ENCODE results near the gene PPAN.
A peak's percentile ranks its signal among the peaks of the same experiment; 100 is the strongest.

The PPAN gene

DNA sequence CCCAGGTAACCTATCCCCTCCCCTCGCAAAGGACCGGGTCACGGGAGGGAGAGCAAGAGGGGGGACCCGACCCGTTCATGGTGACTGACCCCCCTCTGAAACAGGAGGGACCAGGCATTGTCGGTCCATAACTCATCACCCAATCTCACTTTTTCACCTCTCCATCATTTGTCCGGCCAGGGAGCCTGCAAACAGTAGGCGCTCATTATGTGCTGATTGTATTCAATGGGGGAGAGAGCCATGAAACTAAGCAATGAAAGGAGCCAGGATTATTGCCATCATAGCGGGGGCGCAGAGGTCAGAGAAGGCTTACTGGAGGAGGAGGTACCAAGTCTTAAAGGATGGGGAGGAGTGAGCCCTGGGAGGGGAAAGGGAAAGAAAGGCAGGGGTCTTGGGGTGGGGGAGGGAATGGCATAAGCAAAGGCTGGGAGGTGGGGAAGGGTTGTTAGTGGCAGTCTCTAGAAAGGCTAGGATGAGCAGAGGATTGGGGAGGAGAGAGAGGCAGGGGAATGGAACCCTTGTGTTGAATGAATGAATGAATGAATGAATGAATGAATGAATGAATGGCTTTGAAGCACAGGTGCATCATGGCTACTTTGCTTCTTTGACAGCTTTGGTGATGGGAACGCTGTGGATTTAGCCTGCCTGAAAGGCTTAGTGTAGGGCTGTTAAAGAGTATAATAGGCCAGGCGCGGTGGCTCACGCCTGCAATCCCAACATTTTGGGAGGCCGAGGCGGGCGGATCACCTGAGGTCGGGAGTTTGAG is 18.7 kb upstream of the PPAN start:
- H3K9ac ChIP-seq (ENCODE audit: low read depth, low read length) = peak overlapping the region; percentile 95
- H3K4me1 ChIP-seq (ENCODE audit: insufficient read depth, low read length) = no peaks in the 10 kb centered on the region
- H3K9me3 ChIP-seq (ENCODE audit: control insufficient read depth, insufficient read depth, low read length) = no peaks in the 10 kb centered on the region
- no peaks in the 10 kb centered on the region for H3K36me3 ChIP-seq (ENCODE audit: insufficient read depth, low read length)

DNA sequence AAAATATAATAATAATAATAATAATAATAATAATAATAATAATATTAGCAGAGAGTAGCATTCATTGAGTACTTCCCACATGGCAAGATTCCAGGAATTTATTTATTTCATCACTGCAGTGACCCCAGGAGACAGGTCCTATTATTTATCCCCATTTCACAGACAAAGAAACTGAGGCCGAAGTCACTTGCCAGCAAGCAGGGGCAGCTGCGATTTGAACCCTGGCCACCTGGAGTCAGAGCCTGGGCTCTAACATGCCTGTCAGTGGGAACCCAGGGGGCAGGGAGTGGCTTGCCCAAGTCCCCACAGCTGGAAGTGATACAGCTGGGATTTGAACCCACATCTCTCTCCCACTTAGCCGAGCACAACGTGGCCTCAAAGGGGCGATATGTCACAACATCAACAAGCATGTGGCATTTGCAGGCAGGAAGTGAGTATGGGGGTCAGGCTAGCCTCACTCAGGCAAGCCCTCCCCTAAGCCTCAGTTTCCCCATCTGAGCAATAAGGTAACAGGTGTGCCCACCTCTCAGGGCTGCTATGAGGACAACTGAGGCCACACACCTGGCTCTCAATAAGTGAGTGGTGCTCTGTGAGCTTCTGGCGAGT is 17.1 kb upstream of the PPAN start:
- no peaks in the 10 kb centered on the region for H3K9me3 ChIP-seq (ENCODE audit: control insufficient read depth, insufficient read depth, low read length)
- H3K36me3 ChIP-seq (ENCODE audit: insufficient read depth, low read length) = no peaks in the 10 kb centered on the region
- H3K9ac ChIP-seq (ENCODE audit: low read depth, low read length) = no peak overlapping the region
- no peaks in the 10 kb centered on the region for H3K4me1 ChIP-seq (ENCODE audit: insufficient read depth, low read length)

DNA sequence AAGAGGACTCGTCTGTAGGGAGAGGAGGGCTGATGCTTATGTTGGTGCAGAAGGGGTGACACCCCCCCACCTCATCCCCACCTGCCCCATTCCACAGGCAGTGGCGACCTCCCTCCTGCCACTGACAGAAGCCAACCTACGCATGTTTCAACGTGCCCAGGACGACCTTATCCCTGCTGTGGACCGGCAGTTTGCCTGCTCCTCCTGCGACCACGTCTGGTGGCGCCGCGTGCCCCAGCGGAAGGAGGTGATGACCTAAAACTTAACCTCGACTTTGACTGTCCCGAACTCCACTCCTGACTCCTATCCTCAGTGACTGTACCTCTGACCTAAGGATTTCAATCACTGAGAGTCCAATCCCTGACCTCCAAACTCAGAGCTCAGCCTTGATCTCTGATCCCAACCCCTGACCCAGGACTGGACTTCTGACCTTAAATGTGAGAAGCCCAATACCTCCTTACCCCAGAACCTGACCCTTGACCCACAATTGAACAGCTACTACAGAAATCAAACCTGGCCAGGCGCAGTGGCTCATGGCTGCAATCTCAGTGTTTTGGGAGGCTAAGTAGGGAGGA is 16.3 kb upstream of the PPAN start:
- Histone ChIP-seq H3K9me3 (ENCODE audit: control insufficient read depth, insufficient read depth, low read length) (no peaks in the 10 kb centered on the region), H3K4me1 (ENCODE audit: insufficient read depth, low read length) (no peaks in the 10 kb centered on the region), H3K9ac (ENCODE audit: low read depth, low read length) (no peak overlapping the region), H3K36me3 (ENCODE audit: insufficient read depth, low read length) (no peaks in the 10 kb centered on the region)

DNA sequence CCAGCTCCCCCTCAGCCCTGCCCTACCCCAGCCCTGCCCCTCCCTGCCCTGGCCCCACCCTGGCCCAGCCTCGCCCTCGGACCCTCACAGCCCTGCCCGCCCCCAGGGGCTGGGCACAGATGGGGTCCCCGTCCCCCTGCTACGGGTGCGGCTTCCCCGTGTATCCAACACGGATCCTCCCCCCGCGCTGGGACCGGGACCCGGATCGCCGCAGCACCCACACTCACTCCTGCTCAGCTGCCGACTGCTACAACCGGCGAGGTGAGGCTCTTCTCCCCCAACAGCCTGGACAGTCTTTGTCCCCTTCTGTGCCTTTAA is 14.8 kb upstream of the PPAN start:
- no peaks in the 10 kb centered on the region for H3K4me1 ChIP-seq (ENCODE audit: insufficient read depth, low read length)
- H3K36me3 ChIP-seq (ENCODE audit: insufficient read depth, low read length) = no peaks in the 10 kb centered on the region
- H3K9me3 ChIP-seq (ENCODE audit: control insufficient read depth, insufficient read depth, low read length) = no peaks in the 10 kb centered on the region
- H3K9ac ChIP-seq (ENCODE audit: low read depth, low read length) = no peak overlapping the region

DNA sequence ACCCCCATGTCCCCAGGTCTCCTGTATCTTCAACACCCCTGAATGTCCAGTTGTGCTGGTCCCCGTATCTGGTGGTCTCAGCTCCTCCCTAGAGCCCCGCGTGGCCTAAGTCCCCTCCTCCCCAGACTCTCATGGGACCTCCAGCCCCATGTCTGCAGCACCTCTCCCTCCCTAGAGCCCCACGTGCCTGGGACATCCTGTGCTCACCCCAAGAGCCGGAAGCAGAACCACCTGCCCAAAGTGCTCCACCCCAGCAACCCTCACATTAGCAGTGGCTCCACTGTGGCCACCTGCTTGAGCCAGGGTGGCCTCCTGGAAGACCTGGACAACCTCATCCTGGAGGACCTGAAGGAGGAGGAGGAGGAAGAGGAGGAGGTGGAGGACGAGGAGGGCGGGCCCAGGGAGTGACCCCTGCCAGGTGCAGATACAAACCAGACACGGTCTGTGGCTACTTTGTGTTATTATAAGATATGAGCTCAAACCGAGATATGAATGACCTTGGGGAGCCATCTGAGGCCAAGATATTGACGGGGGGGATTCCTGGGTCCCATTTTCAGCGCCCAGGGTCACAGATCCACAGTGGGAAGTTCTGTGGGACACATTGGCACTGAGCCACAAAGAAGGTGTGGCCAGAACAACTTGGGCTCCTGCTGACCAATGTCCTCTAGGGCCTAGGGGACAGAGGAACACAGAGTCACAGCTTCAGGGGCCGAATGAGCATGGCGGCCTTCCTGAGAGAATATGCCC is 14.1 kb upstream of the PPAN start:
- no peaks in the 10 kb centered on the region for H3K4me1 ChIP-seq (ENCODE audit: insufficient read depth, low read length)
- no peak overlapping the region for H3K9ac ChIP-seq (ENCODE audit: low read depth, low read length)
- no peaks in the 10 kb centered on the region for H3K36me3 ChIP-seq (ENCODE audit: insufficient read depth, low read length)
- H3K9me3 ChIP-seq (ENCODE audit: control insufficient read depth, insufficient read depth, low read length) = no peaks in the 10 kb centered on the region

DNA sequence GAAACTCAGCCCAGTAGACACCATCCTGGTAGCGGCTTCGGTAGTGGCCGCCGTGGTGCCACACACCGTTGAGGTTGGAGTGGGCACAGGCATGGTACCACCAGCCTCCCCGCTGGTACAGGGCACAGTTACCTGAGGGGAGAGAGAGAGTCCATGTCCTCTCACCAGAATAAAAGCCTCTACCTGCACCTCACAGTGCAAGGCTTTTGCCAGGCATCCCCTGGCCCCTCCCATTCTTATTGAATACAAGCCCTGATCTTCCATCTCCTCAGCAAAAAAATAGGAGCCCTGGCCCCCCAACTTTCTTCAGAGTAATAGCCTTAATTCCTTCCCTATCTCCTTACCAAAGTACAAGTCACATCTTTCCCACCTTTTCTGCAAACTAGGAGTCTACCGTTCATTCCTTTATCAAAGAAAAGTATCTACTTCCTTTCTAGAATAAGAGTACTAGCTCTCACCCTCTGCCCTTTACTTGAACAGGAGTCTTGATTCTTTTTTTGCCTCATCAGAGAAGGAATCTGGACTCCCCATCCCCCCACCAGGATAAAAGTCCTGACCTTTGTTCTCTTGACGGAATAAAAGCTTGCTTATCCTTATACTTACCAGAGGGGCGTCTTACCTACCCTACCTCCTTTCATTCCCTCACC is 13.4 kb upstream of the PPAN start:
- no peaks in the 10 kb centered on the region for H3K36me3 ChIP-seq (ENCODE audit: insufficient read depth, low read length)
- H3K9ac ChIP-seq (ENCODE audit: low read depth, low read length) = no peak overlapping the region
- no peaks in the 10 kb centered on the region for H3K4me1 ChIP-seq (ENCODE audit: insufficient read depth, low read length)
- H3K9me3 ChIP-seq (ENCODE audit: control insufficient read depth, insufficient read depth, low read length) = no peaks in the 10 kb centered on the region

DNA sequence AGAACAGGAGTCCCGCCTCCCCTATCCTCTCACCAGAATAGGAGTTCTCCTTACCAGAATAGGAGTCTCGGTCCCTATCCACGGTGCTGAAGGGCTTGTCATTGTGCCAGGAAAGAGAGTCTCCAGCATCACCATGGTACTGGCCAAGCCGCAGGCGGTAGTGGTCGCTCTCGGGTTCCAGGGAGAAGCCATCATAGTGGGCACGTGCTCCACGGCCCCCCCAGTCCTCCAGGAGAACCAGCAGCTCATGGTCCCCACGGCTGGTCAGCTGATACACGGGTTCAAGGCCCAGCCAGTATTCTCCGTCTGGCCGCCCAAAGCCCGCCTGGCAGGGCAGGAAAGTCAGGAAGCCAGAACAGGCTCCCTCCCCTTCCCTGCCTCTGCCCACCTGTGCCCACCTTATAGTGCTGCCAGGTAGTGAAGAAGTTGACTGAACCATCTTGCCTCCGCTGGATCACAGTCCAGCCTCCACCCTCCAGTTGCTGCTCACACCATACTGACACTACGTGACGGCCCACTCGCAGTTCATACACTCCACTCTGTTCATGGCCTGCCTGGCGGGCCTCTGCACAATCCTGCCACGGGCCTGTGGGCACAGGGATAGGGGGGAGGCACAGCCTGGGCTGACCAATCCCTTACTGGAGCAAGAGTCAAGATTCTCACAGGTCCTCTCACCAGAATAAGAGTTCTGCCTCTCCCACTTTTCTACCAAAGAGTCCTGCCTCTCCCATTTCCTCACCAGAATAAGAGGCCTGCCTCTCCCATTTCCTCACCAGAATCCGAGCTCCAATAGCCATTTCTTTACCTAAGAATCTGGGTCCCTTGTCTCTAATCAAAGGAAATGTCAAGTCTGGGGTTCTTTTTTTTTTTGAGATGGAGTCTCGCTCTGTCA is 12.6 kb upstream of the PPAN start:
- no peaks in the 10 kb centered on the region for H3K36me3 ChIP-seq (ENCODE audit: insufficient read depth, low read length)
- no peaks in the 10 kb centered on the region for H3K4me1 ChIP-seq (ENCODE audit: insufficient read depth, low read length)
- H3K9ac ChIP-seq (ENCODE audit: low read depth, low read length) = no peak overlapping the region
- H3K9me3 ChIP-seq (ENCODE audit: control insufficient read depth, insufficient read depth, low read length) = no peaks in the 10 kb centered on the region

DNA sequence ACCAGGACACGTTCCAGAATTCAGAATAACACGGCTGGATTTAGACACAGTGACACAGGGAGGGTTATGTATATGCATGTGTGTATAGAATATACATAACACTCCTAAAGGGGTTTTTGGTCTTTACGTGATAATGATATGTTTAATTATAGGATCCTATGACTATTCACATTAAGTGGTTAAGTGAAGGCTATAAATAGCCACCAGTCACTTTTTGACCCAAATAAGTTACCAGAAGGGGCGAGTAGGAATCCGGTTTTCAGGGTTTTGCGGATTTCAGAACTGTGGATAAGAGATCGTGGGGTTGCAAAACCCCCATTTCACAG is 10.6 kb upstream of the PPAN start:
- no peaks in the 10 kb centered on the region for H3K36me3 ChIP-seq (ENCODE audit: insufficient read depth, low read length)

DNA sequence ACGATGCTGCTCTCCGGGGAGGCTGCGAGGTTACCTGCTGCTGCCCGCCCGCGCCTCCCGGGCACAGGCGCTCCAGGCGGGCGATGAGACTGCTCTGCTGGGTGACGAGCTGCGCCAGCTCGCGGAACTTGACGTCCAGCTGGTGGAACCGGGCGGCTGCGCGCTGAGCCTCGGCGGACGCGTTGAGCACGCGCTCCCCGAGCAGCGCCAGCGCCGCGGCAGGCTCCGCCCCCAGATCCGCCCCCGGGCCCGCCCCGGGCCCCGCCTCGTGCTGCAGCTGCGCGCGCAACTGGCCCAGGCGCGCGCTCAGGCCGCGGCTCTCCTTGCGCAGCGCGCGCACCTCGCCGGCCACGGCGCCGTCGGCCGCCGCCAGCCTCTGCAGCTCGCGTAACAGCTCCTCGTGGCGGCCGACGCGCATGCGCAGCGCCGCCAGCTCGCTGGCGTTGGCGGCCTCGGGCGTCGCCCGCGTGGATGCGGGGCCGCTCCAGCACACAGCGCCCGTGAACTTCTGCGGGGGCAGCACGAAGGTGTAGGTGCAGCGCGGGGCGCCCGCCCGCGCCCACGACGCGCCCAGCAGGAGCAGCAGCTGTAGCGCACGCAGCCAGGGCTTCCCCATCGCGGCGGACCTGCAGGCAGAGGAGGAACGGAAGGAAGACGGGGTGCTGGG is 10.1 kb upstream of the PPAN start:
- H3K9me3 ChIP-seq (ENCODE audit: control insufficient read depth, insufficient read depth, low read length) = no peaks in the 10 kb centered on the region
- peak overlapping the region; percentile 72 for H3K9ac ChIP-seq (ENCODE audit: low read depth, low read length)
- H3K4me1 ChIP-seq (ENCODE audit: insufficient read depth, low read length) = no peaks in the 10 kb centered on the region; the same call in 1 of the 2 replicates
- H3K36me3 ChIP-seq (ENCODE audit: insufficient read depth, low read length) = no peaks in the 10 kb centered on the region

More for the DNA sequence above, 10.6 kb upstream of the PPAN start:
- Histone ChIP-seq H3K9me3 (ENCODE audit: control insufficient read depth, insufficient read depth, low read length) (no peaks in the 10 kb centered on the region), H3K9ac (ENCODE audit: low read depth, low read length) (peak overlapping the region; percentile 17; the same call in 1 of the 2 replicates), H3K4me1 (ENCODE audit: insufficient read depth, low read length) (no peaks in the 10 kb centered on the region; the same call in 1 of the 2 replicates)

DNA sequence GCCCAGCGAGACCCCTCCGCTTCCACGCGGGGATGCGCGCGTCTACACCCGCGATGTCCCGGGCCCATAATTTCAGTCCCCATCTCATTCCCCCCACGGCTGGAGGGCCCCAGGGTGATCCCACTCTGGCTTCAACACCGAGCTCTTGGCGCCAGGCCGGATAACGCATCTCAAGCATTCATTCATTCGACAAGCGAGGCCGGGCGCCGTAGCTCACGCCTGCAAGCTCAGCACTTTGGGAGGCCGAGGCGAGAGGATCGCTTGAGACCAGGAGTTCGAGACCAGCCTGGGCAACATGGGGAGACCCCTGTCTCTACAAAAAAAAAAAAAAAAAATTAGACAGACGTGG is 9.6 kb upstream of the PPAN start:
- Histone ChIP-seq H3K9me3 (ENCODE audit: control insufficient read depth, insufficient read depth, low read length) (no peaks in the 10 kb centered on the region), H3K9ac (ENCODE audit: low read depth, low read length) (peak overlapping the region; percentile 72), H3K36me3 (ENCODE audit: insufficient read depth, low read length) (no peaks in the 10 kb centered on the region), H3K4me1 (ENCODE audit: insufficient read depth, low read length) (no peaks in the 10 kb centered on the region; the same call in 1 of the 2 replicates)

DNA sequence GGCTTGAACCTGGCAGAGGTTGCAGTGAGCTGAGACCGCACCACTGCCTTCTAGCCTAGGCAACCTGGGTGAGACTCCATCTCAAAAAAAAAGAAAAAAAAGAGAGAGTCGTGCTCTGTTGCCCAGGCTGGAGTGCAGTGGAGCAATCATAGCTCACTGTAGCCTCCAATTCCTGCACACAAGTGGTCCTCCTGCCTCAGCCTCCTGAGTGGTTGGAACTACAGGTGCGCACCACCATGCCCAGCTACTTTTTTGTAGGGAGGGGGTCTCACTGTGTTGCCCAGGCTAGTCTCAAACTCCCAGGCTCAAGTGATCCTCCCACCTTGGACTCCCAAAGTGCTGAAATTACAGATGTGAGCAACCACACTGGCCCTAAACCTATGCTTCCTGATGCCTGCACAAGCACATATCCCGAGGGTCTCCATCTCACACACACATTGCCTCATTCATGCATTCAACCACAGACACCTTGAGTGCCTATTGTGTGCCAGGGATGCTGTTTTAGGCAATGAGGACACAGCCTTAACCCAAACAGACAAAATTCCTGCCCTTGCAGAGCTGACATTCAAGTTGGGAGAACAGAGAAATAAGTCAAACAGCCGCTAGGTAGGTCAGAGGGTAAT is 5.9 kb upstream of the PPAN start:
- H3K36me3 ChIP-seq (ENCODE audit: insufficient read depth, low read length) = no peaks in the 10 kb centered on the region
- H3K9ac ChIP-seq (ENCODE audit: low read depth, low read length) = no peak overlapping the region
- no peaks in the 10 kb centered on the region; the same call in 1 of the 2 replicates for H3K4me1 ChIP-seq (ENCODE audit: insufficient read depth, low read length)
- H3K9me3 ChIP-seq (ENCODE audit: control insufficient read depth, insufficient read depth, low read length) = no peaks in the 10 kb centered on the region

DNA sequence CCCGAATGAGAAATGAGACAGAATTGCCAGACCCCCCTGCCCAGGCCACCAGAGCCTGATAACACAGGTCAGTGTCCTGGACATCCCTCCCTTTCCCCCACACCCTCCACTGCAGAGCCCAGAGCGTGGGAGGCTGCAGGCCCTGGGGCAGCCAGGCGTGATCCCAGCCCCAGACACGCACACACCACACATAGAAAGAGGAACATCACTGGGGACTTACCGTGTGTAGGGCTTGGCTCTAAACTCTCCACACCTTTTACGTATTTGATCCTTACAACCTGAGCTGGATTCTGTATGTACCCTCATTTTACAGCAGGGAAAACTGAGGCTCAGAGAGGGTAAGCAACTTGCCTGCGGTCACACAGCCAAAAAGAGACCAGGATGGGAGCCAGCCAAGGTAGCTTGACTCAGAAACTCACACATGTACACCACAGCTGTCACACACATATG is 3.4 kb upstream of the PPAN start:
- H3K36me3 ChIP-seq (ENCODE audit: insufficient read depth, low read length) = peaks cover 4% of the 10 kb centered on the region; the same call in 1 of the 2 replicates
- H3K4me1 ChIP-seq (ENCODE audit: insufficient read depth, low read length) = peaks cover 4% of the 10 kb centered on the region; the same call in 1 of the 2 replicates
- H3K9ac ChIP-seq (ENCODE audit: low read depth, low read length) = no peak overlapping the region
- H3K9me3 ChIP-seq (ENCODE audit: control insufficient read depth, insufficient read depth, low read length) = no peaks in the 10 kb centered on the region

DNA sequence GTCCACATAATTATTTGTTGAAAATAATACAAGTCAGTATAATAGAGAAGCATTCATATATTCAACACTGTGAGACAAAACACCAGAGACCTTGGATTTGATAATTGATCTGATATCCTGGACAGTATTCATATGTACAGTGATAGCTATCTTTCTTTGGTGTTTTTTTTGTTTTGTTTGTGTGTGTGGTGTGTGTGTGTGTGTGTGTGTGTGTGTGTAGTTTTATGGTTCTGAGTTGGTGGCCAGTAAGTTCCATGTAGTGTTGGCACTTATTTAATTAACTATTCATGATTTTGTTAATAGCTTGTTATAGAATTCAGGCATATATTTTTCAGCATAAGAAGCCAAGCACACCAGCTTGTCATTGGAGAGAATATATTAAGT is 2.0 kb upstream of the PPAN start:
- Histone ChIP-seq H3K9me3 (ENCODE audit: control insufficient read depth, insufficient read depth, low read length) (no peaks in the 10 kb centered on the region), H3K9ac (ENCODE audit: low read depth, low read length) (no peak overlapping the region), H3K4me1 (ENCODE audit: insufficient read depth, low read length) (peaks cover 4% of the 10 kb centered on the region; the same call in 1 of the 2 replicates), H3K36me3 (ENCODE audit: insufficient read depth, low read length) (peaks cover 14% of the 10 kb centered on the region)
